Breast epithelium (tissue), 4 donors: ENCODE data around the gene HDAC8. TPM values are rescaled to one million over a fixed set of nuclear protein-coding genes. Genes with fewer than 3 reads are reported as not detected.

ENCODE experiments used
- DNase-seq, 2 donors: peaks; one replicate each; pipeline ENCODE4 v3.0.0-alpha.2; 2019; ENCODE audit warnings: low spot score in 2 of 2
- H3K27ac ChIP-seq, 2 donors: fragments of 200-600 bp; sonication (generic) in 1 of 2; one replicate each; pipeline ENCODE4 v1.5.1; 2016 to 2019; ENCODE audit warnings: mild to moderate bottlenecking in 1 of 2
- H3K27me3 ChIP-seq, 2 donors: fragments of 200-600 bp; sonication (generic) in 1 of 2; one replicate each; pipeline versions ENCODE4 v1.5.1 to v1.6.0; 2017 to 2019; ENCODE audit warnings: control low read depth in 1 of 2, mild to moderate bottlenecking in 1 of 2
- H3K36me3 ChIP-seq: fragments of 200-600 bp; one replicate; pipeline ENCODE4 v1.5.1; 2019
- H3K4me1 ChIP-seq, 2 donors: fragments of 200-600 bp; sonication (generic); one replicate each; pipeline ENCODE4 v1.5.1; 2016 to 2019; ENCODE audit warnings: control low read depth in 1 of 2
- H3K4me3 ChIP-seq, 3 donors: fragments of 200-600 bp; sonication (generic); 1 replicate in 2 of 3; 2 replicates in 1 of 3; pipeline ENCODE4 v1.5.1; 2016 to 2019; ENCODE audit warnings: mild to moderate bottlenecking in 3 of 3, moderate library complexity in 2 of 3
- H3K9me3 ChIP-seq, 2 donors: fragments of 200-600 bp; sonication (generic) in 1 of 2; one replicate each; pipeline ENCODE4 v1.5.1; 2016 to 2019; ENCODE audit warnings: control low read depth in 1 of 2
- POLR2A ChIP-seq: fragments of 450-650 bp; IDR thresholded peaks from one replicate; pipeline ENCODE4 v1.6.1; 2016; ENCODE audit warnings: antibody characterized with exemption, mild to moderate bottlenecking, moderate library complexity
- POLR2AphosphoS5 ChIP-seq, 3 donors: sonication (generic); formaldehyde crosslinking; IDR thresholded peaks; one replicate each; pipeline ENCODE4 v1.6.1; 2017; ENCODE audit warnings: antibody characterized with exemption in 3 of 3
- intact Hi-C: fragments of 100-400 bp; cut with DNase I; formaldehyde crosslinking; loops from one replicate; pipeline ENCODE4 v1.15.1; 2023; ENCODE audit warnings: low total_unique reads
- total RNA-seq, 3 donors: library from RNA; depleted of rRNA; stranded (reverse); fragments of >200 nt; gene quantifications; one replicate each; pipeline ENCODE4 v1.1.0, GENCODE V29; 2016
- TF ChIP-seq, protein P1 (sequence below), 3 donors: fragments of 450-650 bp; IDR thresholded peaks; one replicate each; pipeline ENCODE4 v1.5.1; 2016 to 2017; ENCODE audit warnings: antibody characterized with exemption in 3 of 3, mild to moderate bottlenecking in 3 of 3, moderate library complexity in 3 of 3

HDAC8 gene
- total RNA-seq, 3 donors from 2014 or later = 29.1 to 62.6 (median 51.5) TPM

DNA sequence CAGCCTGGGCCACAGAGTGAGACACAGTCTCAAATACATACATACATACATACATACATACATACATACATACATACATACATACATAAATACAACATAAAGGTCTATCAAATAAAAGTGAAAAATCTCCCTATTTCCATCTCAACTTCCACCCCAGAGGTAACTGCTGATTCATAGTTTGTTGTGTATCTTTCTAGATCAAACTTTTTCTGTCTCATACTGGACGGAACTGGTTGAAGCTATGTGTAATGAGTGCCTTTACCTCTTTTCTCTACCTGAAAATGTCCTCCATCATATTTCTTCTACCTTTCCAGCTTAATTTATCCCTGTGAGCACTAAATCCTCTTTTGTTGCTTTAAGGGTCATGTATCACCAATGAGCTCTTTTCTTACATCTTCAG lies 102.5 kb downstream of the HDAC8 start:
- TF ChIP-seq POLR2A (no peak), POLR2AphosphoS5 (IDR thresholded peaks at IDR 0.05) (no peak)
- peaks cover 0 to 14% of the 10 kb centered on the region in 2 donors for H3K27me3 ChIP-seq
- no peaks in the 10 kb centered on the region for H3K36me3 ChIP-seq
- no peak overlapping the region for H3K27ac ChIP-seq
- intact Hi-C loops = no loop called here
- no peak for DNase-seq
- no peaks in the 10 kb centered on the region for H3K9me3 ChIP-seq
- H3K4me3 ChIP-seq = no peak overlapping the region
- H3K4me1 ChIP-seq = no peaks in the 10 kb centered on the region

DNA sequence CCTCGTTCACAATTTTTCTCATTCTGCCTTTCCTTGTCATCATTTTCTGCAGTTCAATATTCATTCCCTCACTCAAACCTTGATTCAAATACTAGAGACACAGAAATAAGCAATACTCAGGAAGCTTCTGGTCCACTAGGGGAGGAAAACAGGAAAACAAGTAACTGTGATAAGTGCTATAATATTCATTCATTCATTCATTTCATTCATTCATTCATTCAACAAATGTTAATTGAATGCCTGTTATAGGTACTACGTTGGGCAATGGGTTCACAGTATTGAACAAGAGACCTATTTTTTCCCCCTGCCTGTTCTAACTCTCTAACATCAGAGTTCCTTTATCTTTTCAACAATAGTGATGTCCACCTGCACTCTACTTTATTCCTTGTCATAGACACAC lies 104.0 kb downstream of the HDAC8 start:
- DNase-seq = no peak
- Histone ChIP-seq H3K4me3 (no peak overlapping the region), H3K36me3 (no peaks in the 10 kb centered on the region), H3K4me1 (no peaks in the 10 kb centered on the region), H3K27me3 (peaks cover 0 to 4% of the 10 kb centered on the region in 2 donors), H3K27ac (no peak overlapping the region), H3K9me3 (no peaks in the 10 kb centered on the region)
- intact Hi-C loops = no loop called here
- TF ChIP-seq POLR2A (no peak), POLR2AphosphoS5 (IDR thresholded peaks at IDR 0.05) (no peak)
- TF ChIP-seq, protein P1, sequence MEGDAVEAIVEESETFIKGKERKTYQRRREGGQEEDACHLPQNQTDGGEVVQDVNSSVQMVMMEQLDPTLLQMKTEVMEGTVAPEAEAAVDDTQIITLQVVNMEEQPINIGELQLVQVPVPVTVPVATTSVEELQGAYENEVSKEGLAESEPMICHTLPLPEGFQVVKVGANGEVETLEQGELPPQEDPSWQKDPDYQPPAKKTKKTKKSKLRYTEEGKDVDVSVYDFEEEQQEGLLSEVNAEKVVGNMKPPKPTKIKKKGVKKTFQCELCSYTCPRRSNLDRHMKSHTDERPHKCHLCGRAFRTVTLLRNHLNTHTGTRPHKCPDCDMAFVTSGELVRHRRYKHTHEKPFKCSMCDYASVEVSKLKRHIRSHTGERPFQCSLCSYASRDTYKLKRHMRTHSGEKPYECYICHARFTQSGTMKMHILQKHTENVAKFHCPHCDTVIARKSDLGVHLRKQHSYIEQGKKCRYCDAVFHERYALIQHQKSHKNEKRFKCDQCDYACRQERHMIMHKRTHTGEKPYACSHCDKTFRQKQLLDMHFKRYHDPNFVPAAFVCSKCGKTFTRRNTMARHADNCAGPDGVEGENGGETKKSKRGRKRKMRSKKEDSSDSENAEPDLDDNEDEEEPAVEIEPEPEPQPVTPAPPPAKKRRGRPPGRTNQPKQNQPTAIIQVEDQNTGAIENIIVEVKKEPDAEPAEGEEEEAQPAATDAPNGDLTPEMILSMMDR (IDR thresholded peaks at IDR 0.05) = no peak

DNA sequence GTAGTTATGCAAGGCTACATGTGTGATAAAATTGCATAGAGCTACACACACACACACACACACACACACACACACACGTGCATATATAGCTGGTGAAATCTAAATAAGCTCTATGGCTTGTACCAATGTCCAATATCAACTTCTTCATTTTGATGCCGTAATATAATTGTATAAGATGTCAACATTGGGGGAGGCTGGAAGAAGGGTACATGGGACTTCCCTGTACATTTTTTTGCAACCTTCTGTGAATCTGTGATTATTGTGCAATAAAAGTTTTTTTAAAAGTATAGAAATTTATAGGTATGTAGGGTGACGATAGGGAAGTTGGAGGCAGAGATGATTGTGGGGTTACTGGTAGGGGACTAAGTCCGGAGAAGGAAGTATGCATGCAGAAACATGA lies 105.5 kb downstream of the HDAC8 start:
- H3K4me3 ChIP-seq = no peak overlapping the region
- H3K4me1 ChIP-seq = no peaks in the 10 kb centered on the region
- no peaks in the 10 kb centered on the region for H3K9me3 ChIP-seq
- H3K36me3 ChIP-seq = no peaks in the 10 kb centered on the region
- DNase-seq = no peak
- peaks cover 0 to 4% of the 10 kb centered on the region in 2 donors for H3K27me3 ChIP-seq
- no peak overlapping the region for H3K27ac ChIP-seq
- no peak for TF ChIP-seq POLR2AphosphoS5 (IDR thresholded peaks at IDR 0.05)
- TF ChIP-seq, protein P1 (IDR thresholded peaks at IDR 0.05) = no peak
- TF ChIP-seq POLR2A = no peak
- intact Hi-C loops = no loop called here

- DNase-seq = no peak
- Histone ChIP-seq H3K4me1 (no peaks in the 10 kb centered on the region), H3K4me3 (no peak overlapping the region), H3K36me3 (no peaks in the 10 kb centered on the region), H3K27ac (no peak overlapping the region), H3K9me3 (no peaks in the 10 kb centered on the region), H3K27me3 (peaks cover 0 to 4% of the 10 kb centered on the region in 2 donors)
- TF ChIP-seq, protein P1 (IDR thresholded peaks at IDR 0.05) = no peak
- no peak for TF ChIP-seq POLR2AphosphoS5 (IDR thresholded peaks at IDR 0.05)
- no peak for TF ChIP-seq POLR2A
- intact Hi-C loops = no loop called here
Observed at GRCh38 chrX:72466493-72466892, 106.2 kb downstream of the HDAC8 start.

DNA sequence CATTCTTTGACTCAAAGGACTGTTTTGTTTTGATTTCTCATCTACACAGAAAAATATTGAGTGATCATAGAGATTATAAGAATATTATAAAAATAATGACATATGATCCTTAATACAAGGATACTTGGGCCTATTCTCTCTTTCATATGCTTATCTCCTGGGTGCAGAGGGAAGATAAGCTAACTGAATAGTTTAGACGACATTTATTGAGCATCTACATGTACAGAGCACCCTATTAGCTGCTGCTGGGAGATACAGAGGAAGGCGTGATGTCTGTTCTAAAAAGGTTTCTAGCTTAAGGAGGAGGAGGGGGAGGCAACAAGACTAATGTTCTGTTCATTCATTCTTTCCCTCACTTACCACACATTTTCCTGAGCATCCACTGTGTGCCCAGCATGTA lies 106.8 kb downstream of the HDAC8 start:
- Histone ChIP-seq H3K4me1 (no peaks in the 10 kb centered on the region), H3K36me3 (no peaks in the 10 kb centered on the region), H3K27ac (no peak overlapping the region), H3K4me3 (no peak overlapping the region), H3K9me3 (no peaks in the 10 kb centered on the region), H3K27me3 (peaks cover 0 to 4% of the 10 kb centered on the region in 2 donors)
- no peak for TF ChIP-seq POLR2A
- intact Hi-C loops = no loop called here
- no peak for DNase-seq

DNA sequence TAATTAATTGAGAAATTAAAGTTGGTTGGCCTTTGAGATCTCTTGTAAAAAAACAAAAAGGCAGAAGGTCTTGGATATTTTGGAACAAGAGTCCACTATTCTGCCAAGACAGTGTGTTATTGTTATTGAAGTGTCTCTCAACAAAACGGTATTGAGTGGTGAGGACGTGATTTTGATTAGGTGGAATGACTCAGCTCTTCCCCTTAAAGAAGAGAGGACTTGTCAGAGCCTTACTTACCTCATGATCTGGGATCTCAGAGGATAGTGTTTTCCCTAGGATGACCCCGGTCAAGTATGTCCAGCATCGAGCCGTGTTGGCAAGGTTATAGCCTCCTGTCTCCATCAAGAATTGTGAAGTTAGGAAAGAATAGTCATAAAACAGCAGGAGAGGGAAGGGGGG lies 110.9 kb downstream of the HDAC8 start:
- DNase-seq = no peak
- Histone ChIP-seq H3K27me3 (peaks cover 0 to 8% of the 10 kb centered on the region in 2 donors), H3K27ac (no peak overlapping the region), H3K4me1 (no peaks in the 10 kb centered on the region), H3K9me3 (no peaks in the 10 kb centered on the region), H3K4me3 (no peak overlapping the region), H3K36me3 (no peaks in the 10 kb centered on the region)
- intact Hi-C loops = no loop called here
- TF ChIP-seq POLR2A (no peak), POLR2AphosphoS5 (IDR thresholded peaks at IDR 0.05) (no peak)
- TF ChIP-seq, protein P1 (IDR thresholded peaks at IDR 0.05) = no peak
